HepG2 (cell line): ENCODE results near the gene AZI2. TPM values are rescaled to one million over a fixed set of nuclear protein-coding genes. Genes with fewer than 3 reads are reported as not detected.

Experiments used
- JUND ChIP-seq: sonication (generic); formaldehyde crosslinking; IDR thresholded peaks from 2 replicates; pipeline ENCODE4 v1.8.0; 2022; ENCODE audit warnings: mild to moderate bottlenecking, missing genetic modification reagents
- KDM5A ChIP-seq: fragments of 200-600 bp; sonication (generic); IDR thresholded peaks from 2 replicates; pipeline ENCODE4 v1.7.0; 2018; ENCODE audit warnings: antibody characterized with exemption, mild to moderate bottlenecking, low read length, borderline replicate concordance
- MED13 ChIP-seq: sonication (generic); formaldehyde crosslinking; IDR thresholded peaks from 2 replicates; pipeline ENCODE4 v1.5.0; 2020; ENCODE audit warnings: missing genetic modification reagents
- PTBP1 ChIP-seq: fragments of 200-400 bp; formaldehyde crosslinking; IDR thresholded peaks from 2 replicates; pipeline ENCODE4 v1.6.1; 2018; ENCODE audit warnings: low read length, low read depth; ENCODE audit not compliant: poor library complexity, severe bottlenecking
- THYN1 ChIP-seq: sonication (generic); formaldehyde crosslinking; IDR thresholded peaks from 2 replicates; pipeline ENCODE4 v1.8.1; 2023; ENCODE audit warnings: low read depth, mild to moderate bottlenecking, moderate library complexity, missing genetic modification reagents, borderline replicate concordance
- ZKSCAN8 ChIP-seq: IDR thresholded peaks from 2 replicates; pipeline ENCODE4 v1.6.1; 2016; ENCODE audit warnings: borderline replicate concordance, missing genetic modification reagents, missing compliant biosample characterization
- ZNF629 ChIP-seq: sonication (generic); formaldehyde crosslinking; conservative IDR thresholded peaks from 2 replicates; pipeline ENCODE4 v1.5.0; 2020; ENCODE audit warnings: missing genetic modification reagents
- ZSCAN12 ChIP-seq: sonication (generic); formaldehyde crosslinking; IDR thresholded peaks from 2 replicates; pipeline ENCODE4 v1.9.0; 2021; ENCODE audit warnings: mild to moderate bottlenecking, missing genetic modification reagents
- polyA plus RNA-seq, 8 experiments: library from polyadenylated mRNA; depleted of rRNA in 3 of 8; stranded (reverse) in 7 of 8; unstranded in 1 of 8; fragments of >200 nt; fragmentation: Illumina TruSeq in 4 of 8; extraction: Trizol in 4 of 8; gene quantifications; 2 replicates each; pipeline versions ENCODE4 v1.2.1 to v1.2.3, GENCODE V29; 2011 to 2016; ENCODE audit warnings: low read depth in 4 of 8, missing spikeins in 1 of 8, mixed read lengths in 1 of 8; ENCODE audit not compliant: insufficient read depth in 1 of 8
- total RNA-seq, 5 experiments: library from RNA; depleted of rRNA; stranded (reverse); fragments of >200 nt; fragmentation: Illumina TruSeq; extraction: Trizol; gene quantifications; 2 replicates each; pipeline ENCODE4 v1.2.3, GENCODE V29; 2016; ENCODE audit warnings: low read depth in 1 of 5
- TF ChIP-seq, protein P1 (sequence below): IDR thresholded peaks from 2 replicates; pipeline ENCODE4 v1.6.1; 2016; ENCODE audit warnings: low read depth, control low read depth
- TF ChIP-seq, protein P2 (sequence below): sonication (generic); formaldehyde crosslinking; IDR thresholded peaks from 2 replicates; pipeline ENCODE4 v1.5.0; 2020; ENCODE audit warnings: mild to moderate bottlenecking, missing genetic modification reagents
- TF ChIP-seq, protein P3 (sequence below): sonication (generic); formaldehyde crosslinking; IDR thresholded peaks from 2 replicates; pipeline ENCODE4 v1.9.0; 2021; ENCODE audit warnings: missing genetic modification reagents, borderline replicate concordance
- TF ChIP-seq, protein P4 (sequence below): sonication (generic); formaldehyde crosslinking; IDR thresholded peaks from 2 replicates; pipeline ENCODE4 v1.5.0; 2020; ENCODE audit warnings: missing genetic modification reagents

The AZI2 gene
- total and polyA plus RNA-seq, 2 of the 13 experiments (the other 11 are each of a cell fraction or from before 2014, with no cell fraction given), result 43.7 to 49.8 TPM

DNA sequence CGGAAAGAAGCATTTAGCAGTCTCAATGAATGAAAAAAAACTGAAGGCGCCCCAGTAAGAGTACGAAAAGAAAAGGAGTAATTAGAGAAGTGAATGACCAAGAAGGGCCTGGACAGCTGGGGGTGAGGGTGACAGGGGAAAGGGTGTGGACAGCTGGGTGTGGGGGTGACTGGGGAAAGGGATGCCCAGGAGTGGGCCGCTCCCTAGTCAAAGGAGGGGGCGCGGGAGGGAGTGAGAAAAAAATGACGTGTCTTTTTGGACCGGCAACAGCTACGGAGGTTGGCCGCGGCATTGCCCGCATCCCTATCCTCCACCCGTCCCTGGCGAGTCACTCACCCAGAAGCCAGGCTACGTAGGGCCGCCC lies 377 bp downstream of the AZI2 start (continued):
- TF ChIP-seq ZSCAN12 (CRISPR knock-in tag) (no peak), PTBP1 (no peak), ZKSCAN8 (no peak; the same call in 1 of the 2 replicates), ZNF629 (no peak), KDM5A (0 out of 2 replicates have a peak, but pooled peaks have one; percentile 10), JUND (0 out of 2 replicates have a peak, but pooled peaks have one; percentile 19), THYN1 (no peak), MED13 (CRISPR knock-in tag) (0 out of 2 replicates have a peak, but pooled peaks have one; percentile 1)
- TF ChIP-seq, protein P1, sequence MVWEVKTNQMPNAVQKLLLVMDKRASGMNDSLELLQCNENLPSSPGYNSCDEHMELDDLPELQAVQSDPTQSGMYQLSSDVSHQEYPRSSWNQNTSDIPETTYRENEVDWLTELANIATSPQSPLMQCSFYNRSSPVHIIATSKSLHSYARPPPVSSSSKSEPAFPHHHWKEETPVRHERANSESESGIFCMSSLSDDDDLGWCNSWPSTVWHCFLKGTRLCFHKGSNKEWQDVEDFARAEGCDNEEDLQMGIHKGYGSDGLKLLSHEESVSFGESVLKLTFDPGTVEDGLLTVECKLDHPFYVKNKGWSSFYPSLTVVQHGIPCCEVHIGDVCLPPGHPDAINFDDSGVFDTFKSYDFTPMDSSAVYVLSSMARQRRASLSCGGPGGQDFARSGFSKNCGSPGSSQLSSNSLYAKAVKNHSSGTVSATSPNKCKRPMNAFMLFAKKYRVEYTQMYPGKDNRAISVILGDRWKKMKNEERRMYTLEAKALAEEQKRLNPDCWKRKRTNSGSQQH, result no peak
- TF ChIP-seq, protein P2, sequence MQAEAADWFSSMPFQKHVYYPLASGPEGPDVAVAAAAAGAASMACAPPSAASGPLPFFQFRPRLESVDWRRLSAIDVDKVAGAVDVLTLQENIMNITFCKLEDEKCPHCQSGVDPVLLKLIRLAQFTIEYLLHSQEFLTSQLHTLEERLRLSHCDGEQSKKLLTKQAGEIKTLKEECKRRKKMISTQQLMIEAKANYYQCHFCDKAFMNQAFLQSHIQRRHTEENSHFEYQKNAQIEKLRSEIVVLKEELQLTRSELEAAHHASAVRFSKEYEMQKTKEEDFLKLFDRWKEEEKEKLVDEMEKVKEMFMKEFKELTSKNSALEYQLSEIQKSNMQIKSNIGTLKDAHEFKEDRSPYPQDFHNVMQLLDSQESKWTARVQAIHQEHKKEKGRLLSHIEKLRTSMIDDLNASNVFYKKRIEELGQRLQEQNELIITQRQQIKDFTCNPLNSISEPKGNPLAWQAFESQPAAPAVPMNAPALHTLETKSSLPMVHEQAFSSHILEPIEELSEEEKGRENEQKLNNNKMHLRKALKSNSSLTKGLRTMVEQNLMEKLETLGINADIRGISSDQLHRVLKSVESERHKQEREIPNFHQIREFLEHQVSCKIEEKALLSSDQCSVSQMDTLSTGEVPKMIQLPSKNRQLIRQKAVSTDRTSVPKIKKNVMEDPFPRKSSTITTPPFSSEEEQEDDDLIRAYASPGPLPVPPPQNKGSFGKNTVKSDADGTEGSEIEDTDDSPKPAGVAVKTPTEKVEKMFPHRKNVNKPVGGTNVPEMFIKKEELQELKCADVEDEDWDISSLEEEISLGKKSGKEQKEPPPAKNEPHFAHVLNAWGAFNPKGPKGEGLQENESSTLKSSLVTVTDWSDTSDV (CRISPR knock-in tag), result no peak
- TF ChIP-seq, protein P3, sequence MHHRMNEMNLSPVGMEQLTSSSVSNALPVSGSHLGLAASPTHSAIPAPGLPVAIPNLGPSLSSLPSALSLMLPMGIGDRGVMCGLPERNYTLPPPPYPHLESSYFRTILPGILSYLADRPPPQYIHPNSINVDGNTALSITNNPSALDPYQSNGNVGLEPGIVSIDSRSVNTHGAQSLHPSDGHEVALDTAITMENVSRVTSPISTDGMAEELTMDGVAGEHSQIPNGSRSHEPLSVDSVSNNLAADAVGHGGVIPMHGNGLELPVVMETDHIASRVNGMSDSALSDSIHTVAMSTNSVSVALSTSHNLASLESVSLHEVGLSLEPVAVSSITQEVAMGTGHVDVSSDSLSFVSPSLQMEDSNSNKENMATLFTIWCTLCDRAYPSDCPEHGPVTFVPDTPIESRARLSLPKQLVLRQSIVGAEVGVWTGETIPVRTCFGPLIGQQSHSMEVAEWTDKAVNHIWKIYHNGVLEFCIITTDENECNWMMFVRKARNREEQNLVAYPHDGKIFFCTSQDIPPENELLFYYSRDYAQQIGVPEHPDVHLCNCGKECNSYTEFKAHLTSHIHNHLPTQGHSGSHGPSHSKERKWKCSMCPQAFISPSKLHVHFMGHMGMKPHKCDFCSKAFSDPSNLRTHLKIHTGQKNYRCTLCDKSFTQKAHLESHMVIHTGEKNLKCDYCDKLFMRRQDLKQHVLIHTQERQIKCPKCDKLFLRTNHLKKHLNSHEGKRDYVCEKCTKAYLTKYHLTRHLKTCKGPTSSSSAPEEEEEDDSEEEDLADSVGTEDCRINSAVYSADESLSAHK (CRISPR knock-in tag), result no peak
- TF ChIP-seq, protein P4, sequence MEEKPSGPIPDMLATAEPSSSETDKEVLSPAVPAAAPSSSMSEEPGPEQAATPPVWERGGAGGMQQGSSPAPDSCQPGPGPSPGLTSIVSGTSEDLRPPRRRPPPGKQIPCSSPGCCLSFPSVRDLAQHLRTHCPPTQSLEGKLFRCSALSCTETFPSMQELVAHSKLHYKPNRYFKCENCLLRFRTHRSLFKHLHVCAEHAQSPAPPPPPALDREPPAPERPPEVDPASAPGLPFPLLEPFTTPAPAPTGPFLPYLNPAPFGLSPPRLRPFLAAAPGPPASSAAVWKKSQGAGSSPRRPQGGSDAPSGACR, result 0 out of 2 replicates have a peak, but pooled peaks have one; percentile 24
- TF ChIP-seq, all 625 proteins: peak for 8
